GM18873 (cell line): ENCODE measurements around the gene GABRR1.
"Not testable (repeated sequence)": the region's sequence is repeated elsewhere in the genome, so short reads cannot be mapped to it uniquely, and the experiment has no call there.

ENCODE experiments used
- ATAC-seq: cut with Tn5 transposase; IDR thresholded peaks from one replicate; pipeline ENCODE4 v1.9.1; 2021; ENCODE audit warnings: mild to moderate bottlenecking, moderate library complexity, moderate number of reproducible peaks; ENCODE audit not compliant: unreplicated experiment, low FRiP score

Gene GABRR1

GRCh38 chr6:89217299-89217910 lies at the start of gene GABRR1:
GABRR1 (minus strand) TSS chr6:89217358; CDS start chr6:89217322, 36 bp downstream.
- ATAC-seq = no peak

- no peak for ATAC-seq
Observed at GRCh38 chr6:89264296-89264695, 47.1 kb upstream of the GABRR1 start.

- ATAC-seq = no peak
Observed at GRCh38 chr6:89260832-89261231, 43.7 kb upstream of the GABRR1 start.

- no peak for ATAC-seq
Observed at GRCh38 chr6:89260310-89260709, 43.2 kb upstream of the GABRR1 start.

- ATAC-seq = peak; percentile 50
Observed at GRCh38 chr6:89258912-89259311, 41.8 kb upstream of the GABRR1 start.

- ATAC-seq = no peak
Observed at GRCh38 chr6:89257781-89258180, 40.6 kb upstream of the GABRR1 start.

GRCh38 chr6:89257346-89257745 lies 40.2 kb upstream of the GABRR1 start:
- ATAC-seq = no peak

- no peak for ATAC-seq
Observed at GRCh38 chr6:89255417-89255816, 38.3 kb upstream of the GABRR1 start.

- no peak for ATAC-seq
Observed at GRCh38 chr6:89254569-89254968, 37.4 kb upstream of the GABRR1 start.

GRCh38 chr6:89252907-89253306 lies 35.7 kb upstream of the GABRR1 start:
- no peak for ATAC-seq

GRCh38 chr6:89251976-89252375 lies 34.8 kb upstream of the GABRR1 start:
- ATAC-seq = no peak

GRCh38 chr6:89251170-89251569 lies 34.0 kb upstream of the GABRR1 start:
- ATAC-seq = no peak

- ATAC-seq = no peak
Observed at GRCh38 chr6:89250239-89250638, 33.1 kb upstream of the GABRR1 start.

GRCh38 chr6:89244241-89244985 lies 27.3 kb upstream of the GABRR1 start:
- ATAC-seq = peak; percentile 51

GRCh38 chr6:89243331-89243629 lies 26.1 kb upstream of the GABRR1 start:
- ATAC-seq = no peak

- no peak for ATAC-seq
Observed at GRCh38 chr6:89242574-89243330, 25.6 kb upstream of the GABRR1 start.

- ATAC-seq = no peak
Observed at GRCh38 chr6:89239338-89239737, 22.2 kb upstream of the GABRR1 start.

- ATAC-seq = no peak
Observed at GRCh38 chr6:89237158-89237557, 20.0 kb upstream of the GABRR1 start.

GRCh38 chr6:89233605-89234004 lies 16.4 kb upstream of the GABRR1 start:
- ATAC-seq = not testable (repeated sequence)

- no peak for ATAC-seq
Observed at GRCh38 chr6:89222712-89223039, 5.5 kb upstream of the GABRR1 start.

- no peak for ATAC-seq
Observed at GRCh38 chr6:89221971-89222711, 5.0 kb upstream of the GABRR1 start.
